ENCODE data around the gene DFFB.

Gene DFFB

GRCh38 chr1:3924825-3925220, 67.5 kb downstream of the DFFB start:
- no peak overlapping the region for H3K27ac ChIP-seq
- TF ChIP-seq, protein P1, sequence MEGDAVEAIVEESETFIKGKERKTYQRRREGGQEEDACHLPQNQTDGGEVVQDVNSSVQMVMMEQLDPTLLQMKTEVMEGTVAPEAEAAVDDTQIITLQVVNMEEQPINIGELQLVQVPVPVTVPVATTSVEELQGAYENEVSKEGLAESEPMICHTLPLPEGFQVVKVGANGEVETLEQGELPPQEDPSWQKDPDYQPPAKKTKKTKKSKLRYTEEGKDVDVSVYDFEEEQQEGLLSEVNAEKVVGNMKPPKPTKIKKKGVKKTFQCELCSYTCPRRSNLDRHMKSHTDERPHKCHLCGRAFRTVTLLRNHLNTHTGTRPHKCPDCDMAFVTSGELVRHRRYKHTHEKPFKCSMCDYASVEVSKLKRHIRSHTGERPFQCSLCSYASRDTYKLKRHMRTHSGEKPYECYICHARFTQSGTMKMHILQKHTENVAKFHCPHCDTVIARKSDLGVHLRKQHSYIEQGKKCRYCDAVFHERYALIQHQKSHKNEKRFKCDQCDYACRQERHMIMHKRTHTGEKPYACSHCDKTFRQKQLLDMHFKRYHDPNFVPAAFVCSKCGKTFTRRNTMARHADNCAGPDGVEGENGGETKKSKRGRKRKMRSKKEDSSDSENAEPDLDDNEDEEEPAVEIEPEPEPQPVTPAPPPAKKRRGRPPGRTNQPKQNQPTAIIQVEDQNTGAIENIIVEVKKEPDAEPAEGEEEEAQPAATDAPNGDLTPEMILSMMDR (conservative IDR thresholded peaks at IDR 0.05), result no peak

- TF ChIP-seq, protein P1 (conservative IDR thresholded peaks at IDR 0.05), result no peak
- no peak overlapping the region for H3K27ac ChIP-seq
Measured at GRCh38 chr1:3925256-3925655, 68.0 kb downstream of the DFFB start.

- TF ChIP-seq, protein P1 (conservative IDR thresholded peaks at IDR 0.05), result no peak
- no peak overlapping the region for H3K27ac ChIP-seq
Measured at GRCh38 chr1:3925762-3926161, 68.5 kb downstream of the DFFB start.

DNA sequence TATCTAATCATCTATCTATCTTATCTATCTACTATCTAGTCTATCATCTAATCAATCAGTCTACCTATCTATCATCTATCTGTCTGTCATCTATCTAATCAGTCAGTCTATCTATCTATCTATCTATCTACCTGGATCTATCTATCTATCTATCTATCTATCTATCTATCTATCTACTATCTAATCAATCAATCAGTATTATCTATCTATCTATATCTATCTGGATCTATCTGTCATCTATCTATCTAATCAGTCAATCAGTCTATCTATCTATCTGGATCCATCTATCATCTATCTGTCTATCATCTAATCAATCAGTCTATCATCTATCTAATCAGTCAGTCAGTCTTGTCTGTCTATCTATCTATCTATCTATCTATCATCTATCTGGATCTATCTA, 69.7 kb downstream of the DFFB start:
- TF ChIP-seq, protein P1 (conservative IDR thresholded peaks at IDR 0.05), result no peak
- H3K27ac ChIP-seq, result no peak overlapping the region

GRCh38 chr1:3928586-3928985, 71.3 kb downstream of the DFFB start:
- TF ChIP-seq, protein P1 (conservative IDR thresholded peaks at IDR 0.05), result no peak
- no peak overlapping the region for H3K27ac ChIP-seq

DNA sequence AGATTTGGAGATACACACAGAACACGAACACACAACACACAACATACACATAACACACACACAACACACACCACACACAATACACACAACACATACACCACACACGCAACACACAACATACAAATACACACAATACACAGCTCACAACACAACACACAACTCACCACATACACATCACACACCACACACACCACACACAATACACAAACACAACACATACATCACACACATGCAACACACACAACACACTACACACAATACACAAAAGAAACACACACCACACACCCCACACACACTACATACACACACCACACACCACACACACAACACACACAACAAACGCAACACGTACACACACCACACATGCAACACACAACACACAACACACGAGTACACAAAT, 71.8 kb downstream of the DFFB start:
- H3K27ac ChIP-seq, result no peak overlapping the region
- TF ChIP-seq, protein P1 (conservative IDR thresholded peaks at IDR 0.05), result no peak

DNA sequence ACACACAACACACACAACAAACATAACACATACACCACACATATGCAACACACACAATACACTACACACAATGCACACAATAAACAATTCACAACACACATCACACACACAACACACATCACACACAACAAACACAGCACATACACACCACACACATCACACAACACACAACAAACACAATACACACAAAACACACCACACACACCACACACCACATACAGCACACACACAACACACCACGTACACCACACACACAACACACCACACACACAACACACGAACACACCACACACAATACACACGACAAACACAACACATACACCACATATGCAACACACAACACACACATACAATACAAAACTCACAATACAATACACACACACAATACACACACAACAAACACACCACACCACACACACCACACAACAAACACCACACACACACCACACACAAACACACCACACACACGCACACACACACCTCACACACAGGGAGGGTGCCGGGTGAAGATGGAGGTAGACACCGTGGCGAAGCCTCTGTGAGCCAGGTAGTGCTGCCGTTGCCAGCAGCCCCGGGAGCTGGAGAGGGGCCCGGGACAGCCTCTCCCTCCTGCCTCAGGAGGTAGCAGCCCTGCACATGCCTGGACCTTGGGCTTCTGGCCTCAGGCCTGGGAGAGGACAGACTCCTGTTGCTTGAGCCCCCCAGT, 73.2 kb downstream of the DFFB start:
- TF ChIP-seq, protein P1 (conservative IDR thresholded peaks at IDR 0.05), result no peak
- no peak overlapping the region for H3K27ac ChIP-seq

All from VCaP (cell line).